Hepatocyte (in vitro differentiated cells): ENCODE measurements around the gene CCDC126. TPM values are rescaled to one million over a fixed set of nuclear protein-coding genes. Genes with fewer than 3 reads are reported as not detected.

ENCODE experiments used
- DNase-seq: peaks from one replicate; pipeline ENCODE4 v3.0.0-alpha.2; 2016; ENCODE audit warnings: low spot score
- H2AFZ ChIP-seq: fragments of 200-600 bp; sonication (generic); 2 replicates; pipeline ENCODE4 v1.6.0; 2016; ENCODE audit warnings: antibody characterized with exemption, mild to moderate bottlenecking
- H3K27ac ChIP-seq: fragments of 200-600 bp; sonication (generic); 2 replicates; pipeline ENCODE4 v1.5.1; 2016; ENCODE audit warnings: mild to moderate bottlenecking
- H3K27me3 ChIP-seq: fragments of 200-600 bp; sonication (generic); 2 replicates; pipeline ENCODE4 v1.6.1; 2016
- H3K36me3 ChIP-seq: fragments of 200-600 bp; sonication (generic); replicated peaks from 2 replicates; pipeline ENCODE4 v1.5.1; 2016; ENCODE audit warnings: low read depth; ENCODE audit not compliant: insufficient read depth
- H3K4me1 ChIP-seq: fragments of 200-600 bp; sonication (generic); 2 replicates; pipeline ENCODE4 v1.5.1; 2016; ENCODE audit warnings: mild to moderate bottlenecking, moderate library complexity; ENCODE audit not compliant: insufficient read depth
- H3K4me2 ChIP-seq: fragments of 200-600 bp; sonication (generic); 2 replicates; pipeline ENCODE4 v1.6.0; 2016
- H3K4me3 ChIP-seq: fragments of 200-600 bp; sonication (generic); 2 replicates; pipeline ENCODE4 v1.5.1; 2016; ENCODE audit warnings: mild to moderate bottlenecking
- H3K79me2 ChIP-seq: fragments of 200-600 bp; sonication (generic); 2 replicates; pipeline ENCODE4 v1.6.0; 2017; ENCODE audit warnings: mild to moderate bottlenecking
- H3K9me2 ChIP-seq: fragments of 200-600 bp; sonication (generic); replicated peaks from 2 replicates; pipeline ENCODE4 v1.6.0; 2017; ENCODE audit warnings: mild to moderate bottlenecking; ENCODE audit not compliant: insufficient read depth
- H3K9me3 ChIP-seq: fragments of 200-600 bp; sonication (generic); 2 replicates; pipeline ENCODE4 v1.5.1; 2016; ENCODE audit warnings: low read depth, mild to moderate bottlenecking
- H4K20me1 ChIP-seq: fragments of 200-600 bp; sonication (generic); 2 replicates; pipeline ENCODE4 v1.6.0; 2016; ENCODE audit warnings: mild to moderate bottlenecking; ENCODE audit not compliant: insufficient read depth, poor library complexity, severe bottlenecking
- CTCF ChIP-seq: fragments of 200-600 bp; sonication (generic); IDR thresholded peaks from 2 replicates; pipeline ENCODE4 v1.5.1; 2016; ENCODE audit warnings: antibody characterized with exemption, mild to moderate bottlenecking; ENCODE audit not compliant: poor library complexity
- EZH2 ChIP-seq: fragments of 200-600 bp; sonication (generic); IDR thresholded peaks from 2 replicates; pipeline ENCODE4 v1.6.1; 2016; ENCODE audit warnings: antibody characterized with exemption, mild to moderate bottlenecking, borderline replicate concordance
- EZH2phosphoT487 ChIP-seq: fragments of 200-600 bp; sonication (generic); IDR thresholded peaks from one replicate; pipeline ENCODE4 v1.6.1; 2018; ENCODE audit warnings: antibody characterized with exemption, mild to moderate bottlenecking, low read depth, moderate library complexity; ENCODE audit not compliant: unreplicated experiment, severe bottlenecking
- polyA plus RNA-seq: library from polyadenylated mRNA; unstranded; fragments of >200 nt; fragmentation: Nextera tagmentation; extraction: Ambion mirVana; gene quantifications from 2 replicates; pipeline ENCODE4 v1.2.1, GENCODE V29; 2016
- small RNA-seq: library from RNA; depleted of rRNA; stranded (forward); fragments of <200 nt; gene quantifications from one replicate; pipeline ENCODE3, GENCODE V24; 2014
- total RNA-seq: library from RNA; depleted of rRNA; stranded (reverse); fragments of >200 nt; gene quantifications from 2 replicates; pipeline ENCODE4 v1.2.3, GENCODE V29; 2014

Gene CCDC126
- total and polyA plus RNA-seq, 2 experiments from 2014 or later: 19.4 to 33.7 TPM

DNA sequence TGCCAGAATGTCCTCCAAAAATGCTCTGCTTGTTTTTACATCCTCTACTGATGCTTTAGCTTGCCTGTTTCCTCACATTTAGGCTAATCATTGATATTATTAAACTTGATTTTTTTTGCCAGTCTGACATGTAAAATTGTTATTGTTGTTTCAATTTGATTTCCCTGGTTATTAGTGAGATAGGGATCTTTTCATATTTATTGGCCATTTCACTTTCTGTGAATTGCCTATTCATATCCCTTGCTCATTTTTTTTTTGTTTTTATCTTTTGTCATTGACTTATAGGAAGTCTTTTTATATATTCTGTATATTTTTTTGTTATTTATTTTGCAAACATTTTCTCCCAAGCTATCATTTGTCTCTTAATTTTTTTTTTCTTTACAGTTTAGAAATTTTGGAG is 96.0 kb downstream of the CCDC126 start:
- Histone ChIP-seq H3K79me2 (no peaks in the 10 kb centered on the region), H3K9me3 (no peaks in the 10 kb centered on the region), H4K20me1 (no peaks in the 10 kb centered on the region), H3K9me2 (no peaks in the 10 kb centered on the region), H2AFZ (no peak overlapping the region), H3K36me3 (no peaks in the 10 kb centered on the region), H3K4me1 (no peaks in the 10 kb centered on the region), H3K4me3 (no peak overlapping the region), H3K27me3 (no peaks in the 10 kb centered on the region), H3K4me2 (no peak overlapping the region), H3K27ac (no peak overlapping the region)
- TF ChIP-seq EZH2phosphoT487 (no peak), EZH2 (no peak), CTCF (no peak)
- DNase-seq: no peak

Small RNAs within 50 kb of the gene (small RNA-seq; reads per million reads assigned to genes)
- not detected for gene AC006026.2

Other genes with a start within 250 kb of the CCDC126 start
- gene IGF2BP3, start 126.9 kb upstream of the CCDC126 start, total RNA-seq: 73.1 and 75.7 TPM in 2 replicates
- gene IGF2BP3, start 126.9 kb upstream of the CCDC126 start, polyA plus RNA-seq: 28.9 and 31.1 TPM in 2 replicates
- gene TRA2A, start 65.4 kb upstream of the CCDC126 start, total RNA-seq: 41.0 and 57.2 TPM in 2 replicates
- gene TRA2A, start 65.4 kb upstream of the CCDC126 start, polyA plus RNA-seq: 55.4 and 57.1 TPM in 2 replicates
- 14.4 and 17.5 TPM in 2 replicates for gene FAM221A, start 82.8 kb downstream of the CCDC126 start, total RNA-seq
- 9.2 and 10.2 TPM in 2 replicates for gene FAM221A, start 82.8 kb downstream of the CCDC126 start, polyA plus RNA-seq
- 0.10 and 2.6 TPM in 2 replicates for gene STK31, start 112.8 kb downstream of the CCDC126 start, total RNA-seq
- 0.06 and 0.33 TPM in 2 replicates for gene STK31, start 112.8 kb downstream of the CCDC126 start, polyA plus RNA-seq